ENCODE results near the gene ZCCHC13.

- TF ChIP-seq MAFK (IDR thresholded peaks at IDR 0.05; ENCODE audit: partially characterized antibody) (peak; percentile 94), TFCP2L1 (CRISPR knock-in tag; IDR thresholded peaks at IDR 0.05) (no peak), CTCF (IDR thresholded peaks at IDR 0.05) (no peak), NPAS2 (CRISPR knock-in tag; IDR thresholded peaks at IDR 0.05; ENCODE audit: borderline replicate concordance) (no peak), RAD21 (conservative IDR thresholded peaks at IDR 0.05 in 1 of 2, IDR thresholded peaks at IDR 0.05 in 1 of 2) (no peak)
Observed at GRCh38 chrX:74295101-74295500, 8.9 kb upstream of the ZCCHC13 start.

Data from A549 (cell line).